GM23338 (cell line): Measurements from ENCODE around the gene MAD1L1. TPM values are rescaled to one million over a fixed set of nuclear protein-coding genes. Genes with fewer than 3 reads are reported as not detected.

ENCODE experiments used
- ATAC-seq: fragments of 200-7000 bp; cut with Tn5 transposase; 3 replicates; pipeline ENCODE4 v1.9.1; 2020
- DNase-seq: peaks from one replicate; pipeline ENCODE4 v3.0.0-alpha.2; 2015; ENCODE audit warnings: low spot score
- H2AFZ ChIP-seq: fragments of 200-600 bp; sonication (generic); 2 replicates; pipeline ENCODE4 v1.8.0; 2016; ENCODE audit warnings: antibody characterized with exemption, mild to moderate bottlenecking, moderate library complexity
- H3F3A ChIP-seq: fragments of 200-600 bp; sonication (generic); replicated peaks from 2 replicates; pipeline ENCODE4 v1.8.0; 2017; ENCODE audit warnings: antibody characterized with exemption, mixed run types, low read depth
- H3K27ac ChIP-seq: fragments of 200-600 bp; sonication (generic); 2 replicates; pipeline ENCODE4 v1.6.1; 2016; ENCODE audit warnings: low read depth
- H3K27me3 ChIP-seq: fragments of 200-600 bp; sonication (generic); 2 replicates; pipeline ENCODE4 v1.8.0; 2016; ENCODE audit warnings: mild to moderate bottlenecking, mixed run types, moderate library complexity; ENCODE audit not compliant: insufficient read depth
- H3K36me3 ChIP-seq: fragments of 200-600 bp; sonication (generic); 2 replicates; pipeline ENCODE4 v1.8.0; 2016; ENCODE audit warnings: mild to moderate bottlenecking; ENCODE audit not compliant: insufficient read depth
- H3K4me1 ChIP-seq: fragments of 200-600 bp; sonication (generic); 2 replicates; pipeline ENCODE4 v1.8.0; 2016; ENCODE audit warnings: mild to moderate bottlenecking, moderate library complexity; ENCODE audit not compliant: insufficient read depth
- H3K4me2 ChIP-seq: fragments of 200-600 bp; sonication (generic); 2 replicates; pipeline ENCODE4 v1.7.1; 2017; ENCODE audit warnings: mixed run types
- H3K4me3 ChIP-seq: fragments of 200-600 bp; sonication (generic); 2 replicates; pipeline ENCODE4 v1.6.1; 2016; ENCODE audit warnings: mixed run types
- H3K79me2 ChIP-seq: fragments of 200-600 bp; sonication (generic); replicated peaks from 2 replicates; pipeline ENCODE4 v1.8.0; 2017; ENCODE audit warnings: mild to moderate bottlenecking; ENCODE audit not compliant: insufficient read depth
- H3K9me2 ChIP-seq: fragments of 200-600 bp; sonication (generic); 2 replicates; pipeline ENCODE4 v1.8.0; 2017; ENCODE audit not compliant: insufficient read depth
- H4K20me1 ChIP-seq: fragments of 200-600 bp; sonication (generic); replicated peaks from 2 replicates; pipeline ENCODE4 v1.8.0; 2017; ENCODE audit warnings: mild to moderate bottlenecking; ENCODE audit not compliant: insufficient read depth
- H3K27ac Mint-ChIP-seq: 2 replicates; pipeline ENCODE4 v1.8.0; 2020; ENCODE audit warnings: inconsistent platforms, mild to moderate bottlenecking, moderate library complexity, mixed read lengths
- H3K27me3 Mint-ChIP-seq: 3 replicates; pipeline ENCODE4 v1.8.0; 2022; ENCODE audit warnings: low read depth, mild to moderate bottlenecking, moderate library complexity, mixed read lengths, inconsistent platforms; ENCODE audit not compliant: insufficient read depth, poor library complexity
- H3K36me3 Mint-ChIP-seq: 3 replicates; pipeline ENCODE4 v1.8.0; 2021; ENCODE audit warnings: low read depth, mild to moderate bottlenecking, inconsistent platforms, moderate library complexity, mixed read lengths
- H3K4me1 Mint-ChIP-seq: 3 replicates; pipeline ENCODE4 v1.8.0; 2020; ENCODE audit warnings: mild to moderate bottlenecking, inconsistent platforms, mixed read lengths
- H3K4me3 Mint-ChIP-seq: 3 replicates; pipeline ENCODE4 v1.8.0; 2021; ENCODE audit warnings: moderate library complexity, mild to moderate bottlenecking, inconsistent platforms, mixed read lengths
- H3K9me3 Mint-ChIP-seq: 3 replicates; pipeline ENCODE4 v1.8.0; 2020; ENCODE audit warnings: moderate library complexity, mild to moderate bottlenecking, inconsistent platforms, mixed read lengths
- CREB1 ChIP-seq: fragments of 250-450 bp; sonication (Bioruptor Pico); IDR thresholded peaks from 2 replicates; pipeline ENCODE4 v1.5.0; 2020; ENCODE audit warnings: low read depth, mild to moderate bottlenecking, moderate library complexity
- EZH2phosphoT487 ChIP-seq: fragments of 200-600 bp; sonication (generic); IDR thresholded peaks from one replicate; pipeline ENCODE4 v1.8.1; 2018; ENCODE audit warnings: antibody characterized with exemption; ENCODE audit not compliant: unreplicated experiment
- JUNB ChIP-seq: IDR thresholded peaks from one replicate; pipeline ENCODE4 v1.6.1; 2016; ENCODE audit warnings: antibody characterized with exemption; ENCODE audit not compliant: unreplicated experiment
- NANOG ChIP-seq: IDR thresholded peaks from 2 replicates; pipeline ENCODE4 v1.6.1; 2016; ENCODE audit warnings: antibody characterized with exemption, borderline replicate concordance
- STAT1 ChIP-seq: IDR thresholded peaks from one replicate; pipeline ENCODE4 v1.6.1; 2016; ENCODE audit warnings: antibody characterized with exemption; ENCODE audit not compliant: unreplicated experiment
- ZNF114 ChIP-seq: fragments of 250-450 bp; sonication (Bioruptor Pico); IDR thresholded peaks from 2 replicates; pipeline ENCODE4 v1.5.0; 2020; ENCODE audit warnings: mild to moderate bottlenecking, moderate library complexity
- ZNF462 ChIP-seq: fragments of 250-450 bp; sonication (Bioruptor Pico); IDR thresholded peaks from 2 replicates; pipeline ENCODE4 v1.5.0; 2020; ENCODE audit warnings: mild to moderate bottlenecking, moderate library complexity
- polyA plus RNA-seq: library from polyadenylated mRNA; unstranded; fragments of >200 nt; fragmentation: Nextera tagmentation; extraction: Ambion mirVana; gene quantifications from 2 replicates; pipeline ENCODE4 v1.2.1, GENCODE V29; 2016
- total RNA-seq: library from RNA; depleted of rRNA; stranded (reverse); fragments of >200 nt; shearing (Covaris generic); gene quantifications from 2 replicates; pipeline ENCODE4 v1.2.3, GENCODE V29; 2014

Gene MAD1L1
- total and polyA plus RNA-seq, 2 experiments from 2014 or later: 40.3 to 59.3 TPM

- peaks cover 10% of the 10 kb centered on the region for H3K4me1 Mint-ChIP-seq
- no peak for DNase-seq
- H3K27me3 Mint-ChIP-seq: peaks cover 8% of the 10 kb centered on the region
- H3K9me2 ChIP-seq: no peaks in the 10 kb centered on the region
- H2AFZ ChIP-seq: no peak overlapping the region
- H3K27ac ChIP-seq: no peak overlapping the region
- H3K27ac Mint-ChIP-seq: no peak overlapping the region; the same call in 1 of the 2 replicates
- H3K4me3 ChIP-seq: no peak overlapping the region
- H3K4me1 ChIP-seq: no peaks in the 10 kb centered on the region
- no peaks in the 10 kb centered on the region for H3K9me3 Mint-ChIP-seq
- TF ChIP-seq NANOG (no peak), ZNF114 (CRISPR knock-in tag) (no peak), ZNF462 (CRISPR knock-in tag) (no peak), EZH2phosphoT487 (no peak), CREB1 (CRISPR knock-in tag) (no peak), STAT1 (no peak), JUNB (no peak)
- peaks cover 22% of the 10 kb centered on the region for H3K79me2 ChIP-seq
- H3K27me3 ChIP-seq: no peaks in the 10 kb centered on the region
- no peak for ATAC-seq
- H3K4me3 Mint-ChIP-seq: no peak overlapping the region
- H3F3A ChIP-seq: no peaks in the 10 kb centered on the region
- peaks cover 3% of the 10 kb centered on the region; the same call in 1 of the 3 replicates for H3K36me3 Mint-ChIP-seq
- H3K36me3 ChIP-seq: no peaks in the 10 kb centered on the region
- H4K20me1 ChIP-seq: peaks cover 9% of the 10 kb centered on the region
- no peak overlapping the region for H3K4me2 ChIP-seq
Measured at GRCh38 chr7:2151801-2152612, 80.7 kb downstream of the MAD1L1 start.
